G401 (cell line): Measurements from ENCODE around the gene RABEP2. TPM values are rescaled to one million over a fixed set of nuclear protein-coding genes. Genes with fewer than 3 reads are reported as not detected.

ENCODE experiments used
- DNase-seq: peaks from one replicate; pipeline ENCODE4 v3.0.0-alpha.2; 2015; ENCODE audit warnings: low spot score
- in situ Hi-C: cut with HindIII; loops from 2 replicates; pipeline ENCODE4 v1.10.0; 2016; ENCODE audit warnings: low sequenced_read_pairs, mixed read lengths
- total RNA-seq: library from RNA; depleted of rRNA; stranded (reverse); fragments of >200 nt; shearing (Covaris generic); gene quantifications from 2 replicates; pipeline ENCODE4 v1.2.3, GENCODE V29; 2014; rRNA removed

Gene RABEP2
- total RNA-seq, 1 experiment from 2014 or later, result 34.6 TPM

- in situ Hi-C loops, result no loop called here
- no peak for DNase-seq
Observed at GRCh38 chr16:28867241-28867640, 57.8 kb downstream of the RABEP2 start.

- DNase-seq, result no peak
- in situ Hi-C loops, result no loop called here
Observed at GRCh38 chr16:28866454-28866804, 58.6 kb downstream of the RABEP2 start.

- in situ Hi-C loops, result no loop called here
- no peak for DNase-seq
Observed at GRCh38 chr16:28865722-28866453, 59.1 kb downstream of the RABEP2 start.

- no peak for DNase-seq
- in situ Hi-C loops, result no loop called here
Observed at GRCh38 chr16:28865001-28865688, 59.9 kb downstream of the RABEP2 start.

GRCh38 chr16:28863929-28864793, 60.9 kb downstream of the RABEP2 start:
- in situ Hi-C loops, result no loop called here
- DNase-seq, result peak; percentile 37

GRCh38 chr16:28859326-28859725, 65.7 kb downstream of the RABEP2 start:
- in situ Hi-C loops, result no loop called here
- DNase-seq, result no peak

- in situ Hi-C loops, result no loop called here
- DNase-seq, result no peak
Observed at GRCh38 chr16:28858421-28858820, 66.6 kb downstream of the RABEP2 start.

Other genes starting within 250 kb of the RABEP2 start
- gene EIF3C, start 213.8 kb downstream of the RABEP2 start, total RNA-seq, result 714 and 797 TPM in 2 replicates
- gene NPIPB9, start 173.5 kb downstream of the RABEP2 start, total RNA-seq, result 0.41 TPM in 1 of 2 replicates, not detected in the other
- 44.6 and 55.1 TPM in 2 replicates for gene ATXN2L, start 102.2 kb downstream of the RABEP2 start, total RNA-seq
- gene TUFM, start 78.9 kb downstream of the RABEP2 start, total RNA-seq, result 98.3 and 136 TPM in 2 replicates
- 26.0 and 30.9 TPM in 2 replicates for gene SH2B1, start 61.4 kb downstream of the RABEP2 start, total RNA-seq
- gene ATP2A1, start 46.8 kb downstream of the RABEP2 start, total RNA-seq, result 7.8 and 11.1 TPM in 2 replicates
- gene CD19, start 6.7 kb upstream of the RABEP2 start, total RNA-seq, result 0.10 TPM in 1 of 2 replicates, not detected in the other
- gene NFATC2IP, start 25.7 kb upstream of the RABEP2 start, total RNA-seq, result 22.4 and 27.4 TPM in 2 replicates
- 64.4 and 81.8 TPM in 2 replicates for gene SPNS1, start 49.5 kb upstream of the RABEP2 start, total RNA-seq
- gene LAT, start 59.8 kb upstream of the RABEP2 start, total RNA-seq, result 7.4 TPM in 1 of 2 replicates, not detected in the other